ENCODE measurements around the gene CEP19. TPM values are rescaled to one million over a fixed set of nuclear protein-coding genes. Genes with fewer than 3 reads are reported as not detected.

Gene CEP19
- total RNA-seq, 4 donors from 2014 or later = 0.26 to 0.68 (median 0.49) TPM

DNA sequence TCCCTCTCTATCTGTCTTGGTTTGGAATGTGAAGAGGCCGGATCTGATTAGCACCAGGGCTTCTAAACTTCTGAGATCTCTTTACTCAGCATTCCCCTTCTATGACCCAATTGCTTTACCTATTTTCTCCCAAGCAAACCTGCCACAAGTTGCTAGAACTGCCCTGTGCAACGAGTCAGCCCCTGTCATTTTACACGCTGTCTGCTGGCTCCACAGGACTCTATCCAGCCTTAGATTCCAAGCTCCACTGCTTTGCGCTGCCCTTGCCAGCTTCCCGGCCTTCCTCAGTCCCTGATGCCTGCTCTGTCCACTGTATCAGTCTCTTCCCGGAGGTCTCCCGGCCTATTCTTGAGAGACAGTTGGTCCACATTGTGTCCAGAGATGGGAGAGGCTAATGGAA lies 12.3 kb downstream of the CEP19 start:
- no peaks in the 10 kb centered on the region for H3K4me1 ChIP-seq
- WGBS = 80% methylated on average over 7 of the region's 7 CpGs
- no peaks in the 10 kb centered on the region for H3K9me3 ChIP-seq
- no peak overlapping the region for H3K4me3 ChIP-seq
- H3K27ac ChIP-seq = no peak overlapping the region
- H3K27me3 ChIP-seq = no peaks in the 10 kb centered on the region
- TF ChIP-seq POLR2A (IDR thresholded peaks at IDR 0.05) = no peak
- no peaks in the 10 kb centered on the region for H3K36me3 ChIP-seq
- no peak for DNase-seq (ENCODE audit: low spot score in 2 of 2)

DNA sequence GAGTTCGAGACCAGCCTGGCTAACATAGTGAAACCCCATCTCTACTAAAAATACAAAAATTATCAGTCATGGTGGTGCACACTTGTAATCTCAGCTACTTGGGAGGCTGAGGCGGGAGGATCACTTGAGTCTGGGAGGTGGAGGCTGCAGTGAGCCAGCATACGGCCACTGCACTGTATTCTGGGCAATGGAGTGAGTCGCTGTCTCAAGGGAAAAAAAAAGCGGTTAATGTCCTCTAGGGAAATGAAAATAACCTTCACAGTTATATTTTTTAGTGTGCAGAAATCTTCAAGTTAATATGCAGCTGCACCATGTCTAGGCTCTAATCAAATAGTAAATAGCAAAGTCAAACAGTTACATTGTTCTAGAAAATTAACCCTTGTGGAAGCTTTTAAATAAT lies 14.8 kb downstream of the CEP19 start:
- Histone ChIP-seq H3K4me1 (peaks cover 6% of the 10 kb centered on the region), H3K36me3 (no peaks in the 10 kb centered on the region), H3K9me3 (no peaks in the 10 kb centered on the region), H3K27me3 (no peaks in the 10 kb centered on the region), H3K27ac (no peak overlapping the region), H3K4me3 (no peak overlapping the region)
- DNase-seq (ENCODE audit: low spot score in 2 of 2) = no peak
- WGBS = 85% methylated on average over 5 of the region's 5 CpGs
- no peak for TF ChIP-seq EP300 (IDR thresholded peaks at IDR 0.05)
- no peak for TF ChIP-seq POLR2A (IDR thresholded peaks at IDR 0.05)
- no peak for TF ChIP-seq POLR2AphosphoS5 (IDR thresholded peaks at IDR 0.05)
- TF ChIP-seq, protein P1, sequence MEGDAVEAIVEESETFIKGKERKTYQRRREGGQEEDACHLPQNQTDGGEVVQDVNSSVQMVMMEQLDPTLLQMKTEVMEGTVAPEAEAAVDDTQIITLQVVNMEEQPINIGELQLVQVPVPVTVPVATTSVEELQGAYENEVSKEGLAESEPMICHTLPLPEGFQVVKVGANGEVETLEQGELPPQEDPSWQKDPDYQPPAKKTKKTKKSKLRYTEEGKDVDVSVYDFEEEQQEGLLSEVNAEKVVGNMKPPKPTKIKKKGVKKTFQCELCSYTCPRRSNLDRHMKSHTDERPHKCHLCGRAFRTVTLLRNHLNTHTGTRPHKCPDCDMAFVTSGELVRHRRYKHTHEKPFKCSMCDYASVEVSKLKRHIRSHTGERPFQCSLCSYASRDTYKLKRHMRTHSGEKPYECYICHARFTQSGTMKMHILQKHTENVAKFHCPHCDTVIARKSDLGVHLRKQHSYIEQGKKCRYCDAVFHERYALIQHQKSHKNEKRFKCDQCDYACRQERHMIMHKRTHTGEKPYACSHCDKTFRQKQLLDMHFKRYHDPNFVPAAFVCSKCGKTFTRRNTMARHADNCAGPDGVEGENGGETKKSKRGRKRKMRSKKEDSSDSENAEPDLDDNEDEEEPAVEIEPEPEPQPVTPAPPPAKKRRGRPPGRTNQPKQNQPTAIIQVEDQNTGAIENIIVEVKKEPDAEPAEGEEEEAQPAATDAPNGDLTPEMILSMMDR (IDR thresholded peaks at IDR 0.05) = no peak

DNA sequence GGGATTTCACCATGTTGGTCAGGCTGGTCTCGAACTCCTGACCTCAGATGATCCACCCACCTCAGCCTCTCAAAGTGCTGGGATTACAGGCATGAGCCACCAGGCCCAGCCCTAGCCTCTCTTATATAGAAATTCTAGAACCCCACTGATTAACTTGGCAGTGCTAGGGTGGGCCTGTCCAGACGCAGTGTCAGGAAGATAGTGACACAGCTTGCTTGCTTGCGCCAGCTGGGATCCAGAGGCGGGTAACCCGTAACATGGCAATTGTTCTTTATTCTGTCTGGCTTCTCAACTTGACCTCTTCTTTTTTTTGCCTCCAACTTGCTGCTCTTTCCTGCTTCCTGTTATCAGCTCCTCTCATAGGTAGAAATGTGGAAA lies 16.2 kb downstream of the CEP19 start:
- H3K4me1 ChIP-seq = peaks cover 6% of the 10 kb centered on the region
- no peaks in the 10 kb centered on the region for H3K27me3 ChIP-seq
- no peaks in the 10 kb centered on the region for H3K36me3 ChIP-seq
- DNase-seq (ENCODE audit: low spot score in 2 of 2) = no peak
- TF ChIP-seq, protein P1 (IDR thresholded peaks at IDR 0.05) = no peak
- no peak for TF ChIP-seq POLR2A (IDR thresholded peaks at IDR 0.05)
- TF ChIP-seq EP300 (IDR thresholded peaks at IDR 0.05) = no peak
- no peak for TF ChIP-seq POLR2AphosphoS5 (IDR thresholded peaks at IDR 0.05)
- H3K9me3 ChIP-seq = no peaks in the 10 kb centered on the region
- H3K27ac ChIP-seq = no peak overlapping the region
- H3K4me3 ChIP-seq = no peak overlapping the region
- 80% methylated on average over 5 of the region's 5 CpGs for WGBS

DNA sequence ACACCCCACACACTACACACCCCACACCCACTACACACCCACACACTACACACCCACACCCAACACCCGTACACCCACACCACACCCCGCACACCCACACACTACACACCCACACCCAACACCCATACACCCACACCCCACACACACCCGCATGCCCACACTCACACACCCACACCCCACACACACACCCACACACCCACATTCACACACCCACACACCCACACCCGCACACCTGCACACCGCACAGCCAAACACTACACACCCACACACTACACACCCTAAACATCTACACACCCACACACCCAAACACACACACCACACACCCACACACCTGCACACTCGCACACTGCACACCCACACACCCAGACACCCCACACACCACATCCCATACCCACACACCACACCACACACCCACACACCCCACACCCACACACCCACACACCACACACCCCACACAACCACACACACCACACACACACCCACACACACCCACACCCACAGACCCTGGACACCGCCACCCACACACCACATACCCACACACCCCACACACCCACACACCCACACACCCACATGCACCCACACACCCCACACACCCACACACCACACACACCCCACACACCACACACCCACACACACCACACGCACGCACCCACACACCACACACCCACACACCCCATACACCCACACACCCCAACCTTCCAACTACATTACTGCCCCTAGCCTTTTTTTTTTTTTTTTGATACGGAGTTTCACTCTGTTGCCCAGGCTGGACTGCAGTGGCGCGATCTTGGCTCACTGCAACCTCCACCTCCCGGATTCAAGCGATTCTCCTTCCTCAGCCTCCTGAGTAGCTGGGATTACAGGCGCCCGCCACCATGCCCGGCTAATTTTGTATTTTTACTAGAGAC lies 16.9 kb downstream of the CEP19 start:
- no peak for DNase-seq (ENCODE audit: low spot score in 2 of 2)
- H3K4me3 ChIP-seq = no peak overlapping the region
- WGBS = 89% methylated on average over 17 of the region's 17 CpGs

DNA sequence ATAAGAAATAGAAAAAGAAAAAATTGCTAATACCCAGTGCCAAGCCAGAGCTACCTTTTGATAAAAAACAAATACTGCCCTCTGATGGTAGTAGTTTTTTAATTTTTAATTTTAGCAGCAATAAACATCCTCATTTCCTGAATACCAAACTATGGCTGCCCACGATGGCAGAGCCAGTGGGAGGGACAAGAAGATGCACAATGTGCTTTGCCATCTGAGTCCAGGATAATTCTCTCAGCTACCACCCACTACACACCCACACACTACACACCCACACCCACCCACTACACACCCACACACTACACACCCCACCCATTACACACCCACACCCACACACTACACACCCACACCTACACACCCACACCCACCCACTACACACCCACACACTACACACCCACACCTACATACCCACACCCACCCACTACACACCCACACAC lies 17.8 kb downstream of the CEP19 start:
- no peak overlapping the region for H3K27ac ChIP-seq
- WGBS = 5% methylated on average over 1 of the region's 1 CpG
- H3K4me1 ChIP-seq = peaks cover 6% of the 10 kb centered on the region

More for the DNA sequence above, 16.9 kb downstream of the CEP19 start:
- Histone ChIP-seq H3K9me3 (no peaks in the 10 kb centered on the region), H3K4me1 (peaks cover 6% of the 10 kb centered on the region), H3K27ac (no peak overlapping the region), H3K27me3 (no peaks in the 10 kb centered on the region), H3K36me3 (no peaks in the 10 kb centered on the region)
- TF ChIP-seq POLR2AphosphoS5 (IDR thresholded peaks at IDR 0.05) = no peak
- TF ChIP-seq, protein P1 (IDR thresholded peaks at IDR 0.05) = no peak
- no peak for TF ChIP-seq POLR2A (IDR thresholded peaks at IDR 0.05)
- TF ChIP-seq EP300 (IDR thresholded peaks at IDR 0.05) = no peak

More for the DNA sequence above, 17.8 kb downstream of the CEP19 start:
- DNase-seq (ENCODE audit: low spot score in 2 of 2) = no peak
- Histone ChIP-seq H3K4me3 (no peak overlapping the region), H3K36me3 (no peaks in the 10 kb centered on the region), H3K27me3 (no peaks in the 10 kb centered on the region), H3K9me3 (no peaks in the 10 kb centered on the region)
- TF ChIP-seq POLR2A (IDR thresholded peaks at IDR 0.05) (no peak), POLR2AphosphoS5 (IDR thresholded peaks at IDR 0.05) (no peak), EP300 (IDR thresholded peaks at IDR 0.05) (no peak)
- TF ChIP-seq, protein P1 (IDR thresholded peaks at IDR 0.05) = no peak
